NB4 (cell line): ENCODE measurements around the gene C6orf52.

ENCODE experiments used
- DNase-seq: peaks from one replicate; pipeline ENCODE4 v3.0.0; 2010; ENCODE audit warnings: low read depth
- H3K4me3 ChIP-seq: one replicate; pipeline ENCODE4 v1.5.1; 2011; ENCODE audit warnings: mild to moderate bottlenecking, low read depth, low read length, moderate library complexity
- MYC ChIP-seq: IDR thresholded peaks from 2 replicates; pipeline ENCODE4 v1.6.1; 2011; ENCODE audit warnings: low read depth, low read length
- POLR2A ChIP-seq: IDR thresholded peaks from 2 replicates; pipeline ENCODE4 v1.6.1; 2011; ENCODE audit warnings: mild to moderate bottlenecking; ENCODE audit not compliant: insufficient read length; ENCODE audit errors: extremely low read depth
- TF ChIP-seq, protein P1 (sequence below): IDR thresholded peaks from one replicate; pipeline ENCODE4 v1.5.1; 2012; ENCODE audit warnings: low read depth, low read length
- TF ChIP-seq, protein P2 (sequence below): IDR thresholded peaks from 2 replicates; pipeline ENCODE4 v1.6.1; 2011; ENCODE audit warnings: low read depth, low read length

C6orf52 gene

DNA sequence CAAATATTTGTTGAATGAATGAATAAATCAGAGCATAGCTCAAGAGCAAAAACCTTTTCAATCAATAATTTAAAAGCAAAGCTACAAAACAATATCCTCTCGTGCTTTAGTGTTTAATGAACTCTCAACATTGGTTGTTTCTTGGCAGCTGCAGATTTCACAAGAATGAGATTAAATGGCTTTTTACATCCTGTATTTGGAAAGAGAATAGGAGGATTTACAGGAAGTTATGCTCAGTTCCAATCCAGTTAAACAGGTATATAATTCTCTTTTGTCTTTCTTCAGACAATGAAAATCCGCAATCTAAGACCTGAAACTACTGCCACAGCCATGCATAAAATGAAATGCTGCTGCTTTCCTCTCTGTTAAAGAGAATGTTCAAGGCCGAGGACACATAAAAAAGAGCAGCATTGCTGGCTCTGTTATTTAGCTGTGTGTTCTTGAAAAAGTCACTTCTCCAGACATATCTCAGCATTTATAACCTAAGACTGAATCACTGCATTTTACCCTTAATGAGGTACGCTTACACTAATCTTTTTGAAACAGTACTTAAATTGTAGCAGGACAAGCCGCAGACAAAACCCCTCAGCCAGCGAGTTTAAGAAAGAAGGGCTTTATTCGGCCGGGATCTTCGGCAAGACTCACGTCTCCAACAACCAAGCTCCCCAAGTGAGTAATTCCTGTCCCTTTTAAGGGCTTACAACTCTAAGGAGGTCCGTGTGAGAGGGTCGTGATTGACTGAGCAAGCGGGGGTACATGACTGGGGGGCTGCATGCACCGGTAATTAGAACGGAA lies 3.6 kb downstream of the C6orf52 start:
- no peak overlapping the region for H3K4me3 ChIP-seq
- DNase-seq: peak; percentile 58
- TF ChIP-seq, protein P1, sequence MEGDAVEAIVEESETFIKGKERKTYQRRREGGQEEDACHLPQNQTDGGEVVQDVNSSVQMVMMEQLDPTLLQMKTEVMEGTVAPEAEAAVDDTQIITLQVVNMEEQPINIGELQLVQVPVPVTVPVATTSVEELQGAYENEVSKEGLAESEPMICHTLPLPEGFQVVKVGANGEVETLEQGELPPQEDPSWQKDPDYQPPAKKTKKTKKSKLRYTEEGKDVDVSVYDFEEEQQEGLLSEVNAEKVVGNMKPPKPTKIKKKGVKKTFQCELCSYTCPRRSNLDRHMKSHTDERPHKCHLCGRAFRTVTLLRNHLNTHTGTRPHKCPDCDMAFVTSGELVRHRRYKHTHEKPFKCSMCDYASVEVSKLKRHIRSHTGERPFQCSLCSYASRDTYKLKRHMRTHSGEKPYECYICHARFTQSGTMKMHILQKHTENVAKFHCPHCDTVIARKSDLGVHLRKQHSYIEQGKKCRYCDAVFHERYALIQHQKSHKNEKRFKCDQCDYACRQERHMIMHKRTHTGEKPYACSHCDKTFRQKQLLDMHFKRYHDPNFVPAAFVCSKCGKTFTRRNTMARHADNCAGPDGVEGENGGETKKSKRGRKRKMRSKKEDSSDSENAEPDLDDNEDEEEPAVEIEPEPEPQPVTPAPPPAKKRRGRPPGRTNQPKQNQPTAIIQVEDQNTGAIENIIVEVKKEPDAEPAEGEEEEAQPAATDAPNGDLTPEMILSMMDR: no peak
- TF ChIP-seq, protein P2, sequence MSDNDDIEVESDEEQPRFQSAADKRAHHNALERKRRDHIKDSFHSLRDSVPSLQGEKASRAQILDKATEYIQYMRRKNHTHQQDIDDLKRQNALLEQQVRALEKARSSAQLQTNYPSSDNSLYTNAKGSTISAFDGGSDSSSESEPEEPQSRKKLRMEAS: no peak
- no peak for TF ChIP-seq MYC
- TF ChIP-seq POLR2A: no peak

- no peak for TF ChIP-seq MYC
- TF ChIP-seq, protein P2: no peak
- no peak overlapping the region for H3K4me3 ChIP-seq
- DNase-seq: no peak
These were observed 6.8 kb downstream of the C6orf52 start for GRCh38 chr6:10687582-10687981.

DNA sequence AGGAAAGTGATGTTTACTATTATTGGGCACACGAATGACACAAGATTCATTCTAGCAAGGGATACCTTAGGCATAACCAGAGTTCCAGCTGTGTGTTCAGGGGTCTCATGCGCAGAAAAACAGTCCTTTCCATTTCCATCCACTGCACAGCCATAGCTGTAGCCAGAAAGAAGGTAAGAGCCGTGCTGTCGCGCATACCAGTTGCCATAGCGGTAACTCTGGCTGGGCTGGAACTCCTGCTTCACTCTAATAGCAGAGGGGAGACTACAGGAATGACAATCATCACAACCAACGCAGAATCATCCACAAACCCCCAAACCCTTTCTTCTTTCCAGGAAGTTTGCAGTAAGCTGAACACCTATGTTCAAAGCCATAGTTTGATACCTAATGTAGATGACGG lies 7.5 kb downstream of the C6orf52 start:
- H3K4me3 ChIP-seq: no peak overlapping the region
- TF ChIP-seq MYC: no peak
- TF ChIP-seq, protein P2: no peak
- TF ChIP-seq, protein P1: no peak
- no peak for DNase-seq

- no peak for DNase-seq
- TF ChIP-seq, protein P1: no peak
- no peak for TF ChIP-seq MYC
- TF ChIP-seq POLR2A: no peak
- TF ChIP-seq, protein P2: no peak
- no peak overlapping the region for H3K4me3 ChIP-seq
These were observed 9.1 kb downstream of the C6orf52 start for GRCh38 chr6:10685092-10685915.

GRCh38 chr6:10684618-10685017 lies 9.8 kb downstream of the C6orf52 start:
- DNase-seq: no peak
- H3K4me3 ChIP-seq: no peak overlapping the region
- TF ChIP-seq MYC (no peak), POLR2A (no peak)
- TF ChIP-seq, protein P1: no peak
- TF ChIP-seq, protein P2: no peak

GRCh38 chr6:10682355-10682988 lies 11.9 kb downstream of the C6orf52 start:
- no peak overlapping the region for H3K4me3 ChIP-seq
- no peak for DNase-seq
- TF ChIP-seq, protein P2: no peak
